Psoas muscle (tissue), 8 donors: ENCODE data around the gene GNB3. TPM values are rescaled to one million over a fixed set of nuclear protein-coding genes. Genes with fewer than 3 reads are reported as not detected.

Source experiments
- ATAC-seq, 4 donors: fragments of 200-7000 bp; cut with Tn5 transposase; one replicate each; pipeline ENCODE4 v1.9.1; 2020; ENCODE audit warnings: moderate library complexity in 3 of 4, mild to moderate bottlenecking in 2 of 4
- DNase-seq, 2 donors: peaks; one replicate each; pipeline ENCODE4 v3.0.0-alpha.2; 2020
- H3K27ac ChIP-seq: fragments of 200-600 bp; one replicate; pipeline ENCODE4 v1.8.0; 2022
- H3K27me3 ChIP-seq, 3 donors: fragments of 200-600 bp in 1 of 3; one replicate each; pipeline versions ENCODE4 v1.6.1 to v1.8.0; 2013 to 2022; ENCODE audit warnings: low read length in 2 of 3, mild to moderate bottlenecking in 2 of 3, moderate library complexity in 1 of 3; ENCODE audit not compliant: insufficient read depth in 3 of 3
- H3K36me3 ChIP-seq, 2 donors: fragments of 200-600 bp in 1 of 2; one replicate each; pipeline versions ENCODE4 v1.6.1 to v1.8.0; 2013 to 2022; ENCODE audit warnings: low read depth in 1 of 2, mild to moderate bottlenecking in 1 of 2, moderate library complexity in 1 of 2; ENCODE audit not compliant: insufficient read depth in 1 of 2
- H3K4me1 ChIP-seq: fragments of 200-600 bp; one replicate; pipeline ENCODE4 v1.8.0; 2022
- H3K4me3 ChIP-seq: fragments of 200-600 bp; one replicate; pipeline ENCODE4 v1.8.0; 2022; ENCODE audit warnings: mild to moderate bottlenecking
- H3K9me3 ChIP-seq: fragments of 200-600 bp; one replicate; pipeline ENCODE4 v1.8.0; 2022
- WGBS, 3 donors: extraction: QIAGEN DNeasy Blood & Tissue Kit; methylation state at CpG; one replicate each; pipeline versions ENCODE4 v1.1.6 to v1.1.7; 2013; 5-methylcytosine and 5-hydroxymethylcytosine counted together
- intact Hi-C, 2 donors: fragments of 100-400 bp; cut with DNase I; formaldehyde crosslinking; loops; one replicate each; pipeline versions ENCODE4 v1.11.0 to v1.14.2; 2022
- polyA plus RNA-seq, 3 donors: library from polyadenylated mRNA; stranded (reverse); fragments of 200-250 nt; gene quantifications; one replicate each; pipeline ENCODE4 v1.2.3, GENCODE V29; 2013
- total RNA-seq, 4 donors: library from RNA; stranded (reverse); fragmentation: NEBNext Ultra II Directional in 2 of 4; extraction: Animal tissue kit (Norgen Biotek cat#: 25700) in 2 of 4; gene quantifications; one replicate each; pipeline versions ENCODE4 v1.2.1 to v1.2.4, GENCODE V29; 2021 to 2023
- TF ChIP-seq, protein P1 (sequence below): fragments of 200-600 bp; IDR thresholded peaks from one replicate; pipeline ENCODE4 v1.8.0; 2022; ENCODE audit warnings: antibody characterized with exemption
- donor health status: healthy with polysubstance abuse.
- donor health status: DM: no; HTN: no; CAD: no; lungs with moderate emphysema.
- donor health status: Bipolar disorder and iron deficiency.
- donor health status: healthy.
- donor health status: DM: yes; HTN: yes; CAD: no.
- donor health status: DM: no; HTN: no; CAD: no.
- donor health status: DM: no; HTN: no; CAD: no.
- donor health status: DM: yes; HTN: yes; CAD: no.

The GNB3 gene
- total and polyA plus RNA-seq, 7 donors, result 0.13 to 0.69 (median 0.30) TPM

- DNase-seq (peak in 1 of 2 donors; percentile 29), ATAC-seq (no peak)
- TF ChIP-seq, protein P1, sequence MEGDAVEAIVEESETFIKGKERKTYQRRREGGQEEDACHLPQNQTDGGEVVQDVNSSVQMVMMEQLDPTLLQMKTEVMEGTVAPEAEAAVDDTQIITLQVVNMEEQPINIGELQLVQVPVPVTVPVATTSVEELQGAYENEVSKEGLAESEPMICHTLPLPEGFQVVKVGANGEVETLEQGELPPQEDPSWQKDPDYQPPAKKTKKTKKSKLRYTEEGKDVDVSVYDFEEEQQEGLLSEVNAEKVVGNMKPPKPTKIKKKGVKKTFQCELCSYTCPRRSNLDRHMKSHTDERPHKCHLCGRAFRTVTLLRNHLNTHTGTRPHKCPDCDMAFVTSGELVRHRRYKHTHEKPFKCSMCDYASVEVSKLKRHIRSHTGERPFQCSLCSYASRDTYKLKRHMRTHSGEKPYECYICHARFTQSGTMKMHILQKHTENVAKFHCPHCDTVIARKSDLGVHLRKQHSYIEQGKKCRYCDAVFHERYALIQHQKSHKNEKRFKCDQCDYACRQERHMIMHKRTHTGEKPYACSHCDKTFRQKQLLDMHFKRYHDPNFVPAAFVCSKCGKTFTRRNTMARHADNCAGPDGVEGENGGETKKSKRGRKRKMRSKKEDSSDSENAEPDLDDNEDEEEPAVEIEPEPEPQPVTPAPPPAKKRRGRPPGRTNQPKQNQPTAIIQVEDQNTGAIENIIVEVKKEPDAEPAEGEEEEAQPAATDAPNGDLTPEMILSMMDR, result no peak
- Histone ChIP-seq H3K36me3 (peaks cover 0 to 2% of the 10 kb centered on the region in 2 donors), H3K27me3 (no peaks in the 10 kb centered on the region), H3K4me3 (no peak overlapping the region), H3K27ac (no peak overlapping the region), H3K4me1 (no peaks in the 10 kb centered on the region), H3K9me3 (no peaks in the 10 kb centered on the region)
- intact Hi-C loops, result no loop called here
- WGBS, 3 donors, result 93% methylated on average over 25 to 26 of the region's 26 CpGs
These were observed 3.2 kb upstream of the GNB3 start for GRCh38 chr12:6837370-6838060.

DNA sequence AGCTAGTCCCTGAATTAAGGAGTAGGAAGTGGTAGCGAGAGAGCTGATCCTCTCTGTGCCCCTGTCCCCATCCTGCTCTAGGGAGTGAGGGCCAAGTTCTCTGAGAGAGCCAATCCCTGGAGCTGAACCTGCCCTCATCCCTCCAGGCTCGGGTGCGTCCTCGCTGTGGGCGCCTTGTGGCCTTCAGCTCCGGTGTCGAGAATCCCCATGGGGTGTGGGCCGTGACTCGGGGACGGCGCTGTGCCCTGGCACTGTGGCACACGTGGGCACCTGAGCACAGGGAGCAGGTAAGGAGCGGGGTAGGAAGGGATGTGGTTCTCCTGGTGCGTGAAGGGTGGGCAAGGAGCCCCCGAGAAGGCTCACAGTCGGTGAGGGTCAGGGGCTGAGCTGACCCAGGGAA lies 1.9 kb upstream of the GNB3 start:
- DNase-seq, result peak in 1 of 2 donors; percentile 48
- peaks cover 0 to under 1% of the 10 kb centered on the region in 2 donors for H3K36me3 ChIP-seq
- no peak for ATAC-seq
- H3K27ac ChIP-seq, result no peak overlapping the region
- H3K4me1 ChIP-seq, result no peaks in the 10 kb centered on the region
- H3K4me3 ChIP-seq, result no peak overlapping the region
- TF ChIP-seq, protein P1, result no peak
- WGBS, 3 donors, result 92 to 94% (median 93%) methylated on average over 15 to 16 of the region's 16 CpGs
- no peaks in the 10 kb centered on the region for H3K9me3 ChIP-seq
- no peaks in the 10 kb centered on the region for H3K27me3 ChIP-seq
- intact Hi-C loops, result no loop called here

DNA sequence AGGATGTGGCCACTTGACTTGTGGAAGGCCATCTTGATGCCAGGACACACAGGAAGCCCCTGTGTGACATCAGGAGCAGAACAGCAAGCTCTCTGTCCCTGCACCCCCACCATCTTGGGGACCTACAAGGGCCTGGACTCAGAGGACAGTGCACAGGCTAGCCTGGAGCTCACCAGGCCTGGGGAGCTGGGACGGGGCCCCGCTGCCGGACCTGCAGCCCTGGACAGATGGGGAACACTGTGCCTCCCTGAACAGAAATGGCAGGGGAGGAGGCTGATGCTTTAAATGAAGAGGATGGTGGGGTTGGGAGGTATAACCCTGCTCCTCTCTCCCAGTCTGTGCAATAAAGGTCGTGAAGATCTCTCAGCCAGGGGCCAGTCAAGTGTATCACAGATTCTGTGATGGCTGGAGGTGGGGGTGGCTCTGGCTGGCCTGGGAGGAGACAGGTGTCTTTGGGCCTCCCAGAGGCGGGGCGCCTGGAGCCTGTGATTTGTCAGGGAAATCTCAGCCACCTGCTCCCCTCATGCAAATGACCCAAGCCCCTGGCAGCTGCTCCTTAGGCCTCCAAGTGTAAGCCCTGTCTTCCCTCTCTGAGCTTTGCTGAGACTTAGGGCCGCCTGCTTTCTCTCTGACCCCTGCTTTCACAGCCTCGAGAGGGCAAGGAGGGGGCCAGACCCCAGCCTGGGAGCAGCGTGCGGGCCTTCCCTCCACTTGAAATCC lies 1.1 kb upstream of the GNB3 start:
- DNase-seq (peak in 1 of 2 donors; percentile 44), ATAC-seq (no peak)
- H3K36me3 ChIP-seq, result no peaks in the 10 kb centered on the region
- H3K9me3 ChIP-seq, result no peaks in the 10 kb centered on the region
- WGBS, 3 donors, result 74 to 79% (median 77%) methylated on average over 10 of the region's 10 CpGs
- TF ChIP-seq, protein P1, result no peak
- H3K4me3 ChIP-seq, result no peak overlapping the region
- no peaks in the 10 kb centered on the region for H3K27me3 ChIP-seq
- H3K27ac ChIP-seq, result no peak overlapping the region
- intact Hi-C loops, result no loop called here
- H3K4me1 ChIP-seq, result no peaks in the 10 kb centered on the region

DNA sequence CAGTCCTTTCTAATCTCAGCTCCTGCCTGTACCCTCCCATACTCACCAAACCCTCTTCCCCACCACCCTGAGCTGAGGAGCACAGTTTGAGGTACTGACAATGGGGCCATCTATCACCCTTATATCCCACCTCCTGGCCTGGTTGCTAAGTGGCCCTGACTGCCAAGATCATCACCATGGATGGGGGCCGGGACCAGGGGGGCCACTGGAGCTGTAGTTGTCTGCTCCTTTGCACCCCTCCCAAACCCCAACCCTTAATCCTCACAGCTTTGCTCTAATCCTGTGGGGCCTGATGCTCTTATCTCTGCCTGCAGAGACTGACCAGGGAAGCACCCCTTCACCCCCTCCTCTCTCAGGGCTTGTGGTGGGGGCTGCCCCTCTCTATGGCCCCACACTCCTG lies 395 bp upstream of the GNB3 start:
- no peaks in the 10 kb centered on the region for H3K9me3 ChIP-seq
- intact Hi-C loops, result no loop called here
- TF ChIP-seq, protein P1, result no peak
- no peak overlapping the region for H3K27ac ChIP-seq
- H3K4me3 ChIP-seq, result no peak overlapping the region
- no peaks in the 10 kb centered on the region for H3K27me3 ChIP-seq
- WGBS, 3 donors, result 59 to 75% (median 65%) methylated on average over 1 of the region's 1 CpG
- ATAC-seq (no peak), DNase-seq (peak in 1 of 2 donors; percentile 33)
- H3K4me1 ChIP-seq, result no peaks in the 10 kb centered on the region
- H3K36me3 ChIP-seq, result no peaks in the 10 kb centered on the region
